HG02938 (cell line): Measurements from ENCODE around the gene IL2.
A peak's percentile ranks its signal among the peaks of the same experiment; 100 is the strongest.

ENCODE experiments used
- ATAC-seq: cut with Tn5 transposase; IDR thresholded peaks from one replicate; pipeline ENCODE4 v1.9.1; 2021; ENCODE audit warnings: mild to moderate bottlenecking, moderate library complexity; ENCODE audit not compliant: unreplicated experiment

Gene IL2

DNA sequence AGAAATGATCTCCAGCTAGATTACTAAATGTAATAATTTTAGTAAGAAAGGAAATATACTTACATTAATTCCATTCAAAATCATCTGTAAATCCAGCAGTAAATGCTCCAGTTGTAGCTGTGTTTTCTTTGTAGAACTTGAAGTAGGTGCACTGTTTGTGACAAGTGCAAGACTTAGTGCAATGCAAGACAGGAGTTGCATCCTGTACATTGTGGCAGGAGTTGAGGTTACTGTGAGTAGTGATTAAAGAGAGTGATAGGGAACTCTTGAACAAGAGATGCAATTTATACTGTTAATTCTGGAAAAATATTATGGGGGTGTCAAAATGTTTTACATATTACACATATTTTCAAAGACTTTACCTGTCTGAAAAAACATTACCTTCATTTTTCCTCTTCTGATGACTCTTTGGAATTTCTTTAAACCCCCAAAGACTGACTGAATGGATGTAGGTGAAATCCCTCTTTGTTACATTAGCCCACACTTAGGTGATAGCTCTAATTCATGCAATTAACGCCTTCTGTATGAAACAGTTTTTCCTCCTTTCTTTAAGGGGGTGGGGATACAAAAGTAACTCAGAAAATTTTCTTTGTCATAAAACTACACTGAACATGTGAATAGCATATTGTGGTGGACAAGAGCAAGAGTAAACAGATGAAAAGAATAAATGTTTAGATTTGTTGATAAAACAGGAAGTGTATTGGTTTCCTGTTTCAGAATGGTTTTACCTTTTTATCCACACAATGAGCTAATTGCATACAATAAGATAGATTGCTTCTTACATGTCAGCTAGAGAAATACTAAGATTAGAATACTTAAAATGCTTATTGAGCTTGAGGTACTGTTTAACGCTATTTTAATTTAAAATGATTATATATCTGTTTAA lies at the start of gene IL2:
IL2 (minus strand) TSS at position 495 of the 886 bp plus-strand sequence; CDS start at position 210, 285 bp downstream.
- ATAC-seq: no peak

DNA sequence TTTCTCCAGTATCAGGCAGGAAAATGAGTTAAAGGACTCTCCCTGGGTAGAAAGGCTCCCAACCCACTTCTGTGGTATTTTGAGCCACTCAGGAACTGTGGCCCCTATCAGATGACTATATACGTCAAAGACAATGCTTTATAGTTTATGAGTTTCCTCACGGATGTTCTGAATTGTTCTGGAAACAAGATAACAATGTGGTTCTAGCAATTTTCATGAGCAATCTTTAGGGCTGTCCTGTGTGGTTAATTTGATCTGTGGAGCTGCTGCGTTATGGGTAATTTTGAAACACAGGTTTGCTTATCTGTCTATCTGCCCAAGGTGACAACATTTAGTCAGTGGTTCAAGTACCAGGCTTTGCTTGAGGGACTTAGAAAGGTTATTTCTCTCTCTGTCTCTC lies 46.7 kb upstream of the IL2 start:
- no peak for ATAC-seq

DNA sequence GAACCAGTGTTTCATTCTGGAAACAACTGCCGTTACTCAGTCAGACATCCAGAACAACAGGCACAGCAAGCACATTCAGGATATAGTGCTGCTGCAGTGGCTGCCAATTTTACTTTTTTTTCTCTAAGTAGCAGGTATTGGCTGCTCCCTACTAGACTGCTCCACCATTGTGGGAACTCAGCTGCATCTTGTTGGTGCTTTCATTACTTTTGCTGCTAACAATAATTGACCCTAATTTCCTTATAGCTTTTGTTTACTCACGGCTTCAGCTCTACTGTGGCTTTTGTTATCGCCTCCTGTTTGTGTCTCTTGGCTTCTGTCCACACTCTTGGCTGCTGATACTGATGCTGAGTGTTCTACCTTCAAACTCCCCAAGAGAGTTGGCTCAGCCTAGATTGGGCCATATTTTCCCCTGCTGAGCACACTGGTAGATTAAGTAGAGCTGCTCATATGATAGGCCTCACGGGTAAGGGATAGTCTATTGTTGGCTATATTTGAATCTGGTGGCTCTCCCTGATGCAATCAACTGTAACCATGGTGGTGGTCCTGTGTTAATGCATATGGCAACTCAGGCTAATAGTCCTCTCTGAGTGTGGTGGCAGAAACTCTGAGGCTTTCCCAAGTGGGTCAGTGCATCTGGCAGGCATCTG lies 44.5 kb upstream of the IL2 start:
- ATAC-seq: no peak

DNA sequence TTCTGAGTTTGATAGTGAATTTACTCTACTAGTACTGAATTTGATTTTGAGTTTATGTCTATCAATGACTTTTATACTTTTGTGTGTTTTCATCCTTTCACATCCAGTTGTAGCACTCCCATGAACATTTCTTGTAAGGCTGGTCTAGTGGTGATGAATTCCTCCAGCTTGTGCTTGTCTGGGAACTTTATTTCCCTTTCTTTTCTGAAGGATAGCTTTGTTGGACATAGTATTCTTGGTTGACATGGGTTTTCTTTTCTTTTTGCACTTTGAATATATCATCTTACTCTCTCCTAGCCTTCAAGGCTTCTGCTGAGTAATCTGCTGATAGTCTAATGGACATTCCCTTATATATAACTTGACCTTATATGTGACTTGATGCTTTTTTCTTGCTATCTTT lies 32.5 kb upstream of the IL2 start:
- ATAC-seq: no peak

DNA sequence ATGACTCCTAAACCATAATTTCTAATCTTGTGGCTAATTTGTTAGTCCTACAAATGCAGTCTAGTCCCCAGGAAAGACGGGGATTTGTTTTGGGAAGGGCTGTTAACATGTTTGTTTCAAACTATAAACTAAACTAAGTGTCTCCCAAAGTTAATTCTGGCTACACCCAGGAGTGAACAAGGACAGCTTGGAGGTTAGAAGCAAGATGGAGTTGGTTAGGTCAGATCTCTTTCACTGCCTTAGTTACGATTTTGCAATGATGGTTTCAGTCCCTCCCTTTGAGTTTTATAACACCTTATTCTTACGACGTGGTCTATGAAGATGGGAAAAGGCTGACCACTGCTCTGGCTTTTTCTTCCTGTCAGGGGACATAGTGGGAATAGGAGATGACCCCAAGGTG lies 27.0 kb upstream of the IL2 start:
- no peak for ATAC-seq

- no peak for ATAC-seq
Observed at GRCh38 chr4:122481766-122482405, 25.4 kb upstream of the IL2 start.

DNA sequence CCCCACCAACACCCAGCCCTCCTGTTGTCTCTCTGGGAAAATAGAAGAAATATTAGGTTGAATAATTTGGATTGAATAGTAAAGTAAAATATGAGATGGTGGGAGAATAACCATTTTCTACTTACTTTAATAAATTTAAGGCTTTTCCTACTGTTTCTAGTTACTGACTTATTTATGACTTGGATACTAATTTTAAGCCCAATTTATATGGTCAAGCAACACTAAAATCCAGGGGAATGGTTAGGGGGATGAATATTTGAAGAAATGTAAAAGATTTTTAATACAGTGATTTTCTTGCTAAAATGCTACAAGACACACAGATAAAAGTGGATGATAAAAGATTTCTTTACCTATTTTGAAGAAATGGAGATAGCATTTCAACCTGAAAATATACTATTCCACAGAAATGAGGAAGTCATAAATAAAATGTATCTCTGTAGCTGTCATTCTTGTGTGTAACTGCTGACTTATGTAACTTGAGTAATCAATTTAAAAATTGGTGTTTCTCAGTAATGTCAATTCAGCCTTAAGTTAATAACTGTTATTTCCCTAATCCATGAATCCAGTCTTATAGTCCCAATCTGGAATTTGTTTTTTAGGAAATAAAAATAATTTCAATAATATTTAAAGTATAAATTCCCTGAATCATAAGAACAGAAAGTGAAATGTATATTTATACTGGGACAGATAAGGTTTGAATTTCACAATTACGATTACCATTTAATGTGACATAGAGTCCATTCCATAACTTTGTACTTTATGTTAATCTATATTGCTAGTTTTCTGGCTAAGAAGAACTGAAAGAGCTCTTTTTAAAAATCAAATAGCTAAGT lies 24.3 kb upstream of the IL2 start:
- no peak for ATAC-seq

- no peak for ATAC-seq
Observed at GRCh38 chr4:122479935-122480416, 23.5 kb upstream of the IL2 start.

DNA sequence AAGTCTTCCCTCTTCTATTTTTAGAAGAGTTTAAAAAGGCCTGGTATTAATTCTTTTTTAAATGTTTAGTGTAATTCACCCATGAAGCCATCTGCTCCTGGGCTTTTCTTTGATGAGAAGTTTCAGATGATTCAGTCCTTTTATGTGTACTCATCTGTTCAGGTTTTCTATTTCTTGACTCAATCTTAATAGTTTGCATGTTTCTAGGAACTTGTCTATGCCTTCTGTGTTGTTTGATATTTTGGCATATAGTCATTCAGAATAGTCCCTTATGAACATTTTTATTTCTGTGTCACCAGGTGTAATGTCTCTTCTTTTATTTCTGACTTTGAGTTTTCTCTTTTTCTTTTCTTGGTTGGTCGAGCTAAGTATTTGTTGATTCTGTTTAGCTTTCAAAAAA lies 20.2 kb upstream of the IL2 start:
- no peak for ATAC-seq

GRCh38 chr4:122476126-122476525 lies 19.6 kb upstream of the IL2 start:
- ATAC-seq: no peak

DNA sequence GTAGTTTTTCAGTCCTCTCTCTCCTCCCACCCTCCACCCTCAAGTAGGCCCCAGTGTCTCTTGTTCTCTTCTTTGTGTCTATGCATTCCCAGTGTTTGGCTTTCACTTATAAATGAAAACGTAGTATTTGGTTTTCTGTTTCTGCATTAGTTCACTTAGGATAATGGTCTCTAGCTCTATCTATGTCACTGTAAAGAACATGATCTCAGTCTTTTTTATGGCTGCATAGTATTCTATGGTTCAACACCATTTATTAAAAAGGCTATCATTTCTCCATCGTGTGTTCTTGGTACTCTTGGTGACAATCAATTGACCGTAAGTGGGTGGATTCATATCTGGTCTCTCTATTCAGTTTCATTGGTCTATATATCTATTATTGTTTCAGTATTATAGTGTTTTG lies 18.7 kb upstream of the IL2 start:
- no peak for ATAC-seq

GRCh38 chr4:122469457-122469856 lies 12.9 kb upstream of the IL2 start:
- no peak for ATAC-seq

DNA sequence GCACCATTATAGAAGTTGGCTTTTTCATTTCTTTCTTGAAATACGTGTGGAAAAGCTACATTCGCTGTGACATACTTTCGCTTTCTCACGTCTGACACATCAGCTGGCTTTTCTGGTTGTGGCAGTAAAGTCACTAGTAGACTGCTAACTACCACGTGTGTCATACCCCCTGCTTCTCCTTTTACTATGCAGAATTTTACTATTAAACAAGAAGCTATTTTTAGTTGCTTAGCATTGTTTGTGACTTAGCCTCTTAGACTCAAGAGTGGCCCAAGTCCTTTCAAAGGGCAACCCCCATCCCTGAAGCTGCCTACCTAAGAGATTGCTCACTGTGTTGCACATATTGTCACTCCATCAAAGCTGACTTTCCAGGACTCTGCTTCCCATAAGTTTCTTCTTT lies 2.1 kb upstream of the IL2 start:
- ATAC-seq: peak; percentile 79

- no peak for ATAC-seq
Observed at GRCh38 chr4:122453384-122453995, 3.0 kb downstream of the IL2 start.

DNA sequence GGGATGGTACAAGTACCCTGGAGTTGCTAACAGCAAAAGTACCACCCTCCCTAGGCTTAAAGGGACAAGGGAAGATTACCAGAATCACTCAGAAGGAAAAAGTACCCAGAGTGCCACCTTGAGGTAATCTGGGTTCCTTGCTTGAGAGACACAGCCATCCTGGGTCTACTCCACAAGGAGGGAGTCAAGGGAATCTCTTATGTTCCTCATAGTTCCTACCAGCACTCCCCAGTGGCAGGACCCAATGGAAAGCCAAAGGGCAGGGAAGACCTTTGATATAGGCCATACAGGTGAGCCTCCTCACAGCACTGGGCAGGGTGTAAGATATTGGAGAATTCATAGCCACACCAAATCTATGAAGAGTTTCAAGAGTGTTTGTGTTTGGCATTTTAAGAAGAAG lies 5.7 kb downstream of the IL2 start:
- ATAC-seq: no peak

- no peak for ATAC-seq
Observed at GRCh38 chr4:122434285-122434684, 22.2 kb downstream of the IL2 start.

DNA sequence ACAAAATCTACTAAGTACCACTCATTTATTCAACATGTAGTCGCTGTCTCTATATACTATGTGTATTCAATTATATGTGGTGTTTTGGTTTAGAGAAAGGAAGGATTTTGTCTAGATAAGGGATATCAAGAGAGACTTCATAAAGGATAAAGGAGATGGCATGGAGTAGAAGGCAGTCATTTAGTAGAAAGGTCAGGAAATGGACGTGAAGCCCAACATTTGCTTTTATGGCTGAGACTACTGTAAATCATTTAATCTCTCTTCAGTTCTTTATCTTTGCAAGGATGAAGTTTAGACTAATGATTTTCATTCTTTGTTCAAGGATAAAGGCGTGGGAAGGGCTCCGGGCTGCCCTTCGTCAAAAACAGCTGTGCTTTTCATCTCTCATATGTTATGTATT lies 25.2 kb downstream of the IL2 start:
- no peak for ATAC-seq

DNA sequence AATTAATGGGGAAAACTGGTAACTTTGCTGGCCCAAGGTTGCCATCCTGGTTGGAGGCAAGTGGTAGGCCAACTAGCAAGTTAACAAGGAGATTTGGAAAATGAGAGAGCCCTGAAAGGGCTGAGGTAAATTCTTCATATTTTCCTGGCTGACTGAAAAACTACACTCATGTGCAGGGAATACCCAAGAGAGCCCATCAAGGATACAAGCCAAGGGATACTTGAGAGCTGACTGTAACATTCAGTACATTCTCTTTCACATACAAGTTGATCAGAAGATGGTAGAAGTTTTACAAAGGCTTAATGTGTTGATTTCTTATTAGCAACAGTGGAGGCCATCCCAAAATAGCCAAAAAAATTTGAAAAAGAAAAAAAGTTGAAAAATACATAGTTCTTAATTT lies 33.3 kb downstream of the IL2 start:
- ATAC-seq: no peak

DNA sequence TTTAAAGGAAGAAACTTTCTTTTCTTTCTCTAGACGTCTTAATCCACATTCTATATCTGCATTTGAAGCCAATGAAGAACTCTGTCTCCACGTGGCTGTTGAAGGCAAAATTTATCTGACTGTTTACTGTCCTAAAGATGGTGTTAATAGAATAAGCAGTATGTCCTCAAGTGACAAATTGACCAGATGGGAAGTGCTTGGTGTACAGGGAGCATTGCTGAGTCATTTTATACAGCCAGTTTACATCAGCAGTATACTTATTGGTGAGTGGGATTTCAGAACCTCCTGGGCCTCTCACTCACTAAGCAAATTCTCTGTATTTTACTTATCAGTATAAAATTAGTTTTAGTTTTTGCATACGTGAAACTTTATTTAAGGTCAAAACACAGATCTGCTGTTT lies 44.0 kb downstream of the IL2 start:
- ATAC-seq: peak; percentile 56

- ATAC-seq: no peak
Observed at GRCh38 chr4:122403861-122404260, 52.7 kb downstream of the IL2 start.
